ENCODE results near the gene JAK2.

- no peak for TF ChIP-seq EZH2 (IDR thresholded peaks at IDR 0.05; ENCODE audit: borderline replicate concordance, low read length)
- TF ChIP-seq CTCF (conservative IDR thresholded peaks at IDR 0.05 in 1 of 2, IDR thresholded peaks at IDR 0.05 in 1 of 2; ENCODE audit: extremely low read depth in 1 of 2, insufficient read depth in 1 of 2, low read depth in 1 of 2, low read length in 2 of 2), result no peak
These were observed 48.8 kb upstream of the JAK2 start for GRCh38 chr9:4936277-4936676.

All from mammary epithelial cell (primary cell).